ENCODE measurements around the gene GDF10.

GDF10 gene

GRCh38 chr10:47276576-47277351 lies 23.2 kb upstream of the GDF10 start:
- no peak for DNase-seq

- no peak for DNase-seq
These were observed 22.4 kb upstream of the GDF10 start for GRCh38 chr10:47277352-47278151.

- no peak for DNase-seq
These were observed 21.9 kb upstream of the GDF10 start for GRCh38 chr10:47278152-47278473.

- no peak for DNase-seq
These were observed 21.3 kb upstream of the GDF10 start for GRCh38 chr10:47278720-47279119.

GRCh38 chr10:47279276-47279675 lies 20.7 kb upstream of the GDF10 start:
- no peak for DNase-seq

- no peak for DNase-seq
These were observed 17.9 kb upstream of the GDF10 start for GRCh38 chr10:47282005-47282656.

GRCh38 chr10:47282657-47283018 lies 17.4 kb upstream of the GDF10 start:
- no peak for DNase-seq

- DNase-seq, result no peak
These were observed 16.8 kb upstream of the GDF10 start for GRCh38 chr10:47283101-47283630.

- no peak for DNase-seq
These were observed 16.1 kb upstream of the GDF10 start for GRCh38 chr10:47283848-47284247.

- no peak for DNase-seq
These were observed 14.4 kb upstream of the GDF10 start for GRCh38 chr10:47285381-47286115.

GRCh38 chr10:47286116-47286505 lies 13.9 kb upstream of the GDF10 start:
- no peak for DNase-seq

- no peak for DNase-seq
These were observed 13.2 kb upstream of the GDF10 start for GRCh38 chr10:47286591-47287315.

GRCh38 chr10:47287365-47287802 lies 12.6 kb upstream of the GDF10 start:
- no peak for DNase-seq

- no peak for DNase-seq
These were observed 12.2 kb upstream of the GDF10 start for GRCh38 chr10:47287805-47288204.

GRCh38 chr10:47288236-47288635 lies 11.8 kb upstream of the GDF10 start:
- no peak for DNase-seq

- DNase-seq, result no peak
These were observed 11.0 kb upstream of the GDF10 start for GRCh38 chr10:47288916-47289495.

GRCh38 chr10:47289921-47290320 lies 10.1 kb upstream of the GDF10 start:
- no peak for DNase-seq

- DNase-seq, result no peak
These were observed 9.7 kb upstream of the GDF10 start for GRCh38 chr10:47290338-47290737.

GRCh38 chr10:47291682-47292081 lies 8.3 kb upstream of the GDF10 start:
- DNase-seq, result no peak

GRCh38 chr10:47294057-47294456 lies 5.9 kb upstream of the GDF10 start:
- no peak for DNase-seq

- DNase-seq, result no peak
These were observed 5.5 kb upstream of the GDF10 start for GRCh38 chr10:47294501-47294900.

GRCh38 chr10:47295411-47295810 lies 4.6 kb upstream of the GDF10 start:
- DNase-seq, result no peak

Data from hematopoietic multipotent progenitor cell treated with erythropoietin and hydrocortisone succinate and interleukin-3 and kit ligand, for 4 days (in vitro differentiated cells).